KMS-11 (cell line): ENCODE results near the gene VPS37B.

Source experiments
- H2AFZ ChIP-seq: fragments of 200-600 bp; sonication (generic); 2 replicates; pipeline ENCODE4 v1.6.1; 2016; ENCODE audit warnings: antibody characterized with exemption, mixed run types, low read depth
- H3K27ac ChIP-seq: fragments of 200-600 bp; sonication (generic); 2 replicates; pipeline ENCODE4 v1.6.1; 2016; ENCODE audit warnings: mild to moderate bottlenecking, mixed run types
- H3K27me3 ChIP-seq: fragments of 200-600 bp; sonication (generic); 2 replicates; pipeline ENCODE4 v1.6.1; 2017; ENCODE audit warnings: mild to moderate bottlenecking, low read depth, mixed run types, moderate library complexity; ENCODE audit not compliant: insufficient read depth
- H3K36me3 ChIP-seq: fragments of 200-600 bp; sonication (generic); 2 replicates; pipeline ENCODE4 v1.6.1; 2017; ENCODE audit warnings: mild to moderate bottlenecking, mixed run types; ENCODE audit not compliant: insufficient read depth
- H3K4me1 ChIP-seq: fragments of 200-600 bp; sonication (generic); 2 replicates; pipeline ENCODE4 v1.6.1; 2016; ENCODE audit warnings: mild to moderate bottlenecking, low read depth, mixed run types; ENCODE audit not compliant: poor library complexity, severe bottlenecking
- H3K4me2 ChIP-seq: fragments of 200-600 bp; sonication (generic); 2 replicates; pipeline ENCODE4 v1.7.0; 2016; ENCODE audit warnings: mild to moderate bottlenecking, mixed run types
- H3K4me3 ChIP-seq: fragments of 200-600 bp; sonication (generic); IDR thresholded peaks from 2 replicates; pipeline ENCODE4 v1.6.1; 2017; ENCODE audit warnings: low read depth, low read length, mixed read lengths; ENCODE audit not compliant: insufficient read depth
- H3K79me2 ChIP-seq: fragments of 200-600 bp; sonication (generic); 2 replicates; pipeline ENCODE4 v1.6.1; 2016; ENCODE audit warnings: low read depth, mixed run types; ENCODE audit not compliant: insufficient read depth
- H3K9ac ChIP-seq: fragments of 200-600 bp; sonication (generic); 2 replicates; pipeline ENCODE4 v1.6.1; 2016; ENCODE audit warnings: mild to moderate bottlenecking, mixed run types
- H4K20me1 ChIP-seq: fragments of 200-600 bp; sonication (generic); 2 replicates; pipeline ENCODE4 v1.6.1; 2016; ENCODE audit warnings: mild to moderate bottlenecking, mixed run types; ENCODE audit not compliant: insufficient read depth
- TF ChIP-seq, protein P1 (sequence below): fragments of 200-600 bp; sonication (generic); conservative IDR thresholded peaks from 2 replicates; pipeline ENCODE4 v1.6.1; 2017; ENCODE audit warnings: low read depth, mild to moderate bottlenecking, antibody characterized with exemption, low read length, moderate library complexity, mixed read lengths

Gene VPS37B

DNA sequence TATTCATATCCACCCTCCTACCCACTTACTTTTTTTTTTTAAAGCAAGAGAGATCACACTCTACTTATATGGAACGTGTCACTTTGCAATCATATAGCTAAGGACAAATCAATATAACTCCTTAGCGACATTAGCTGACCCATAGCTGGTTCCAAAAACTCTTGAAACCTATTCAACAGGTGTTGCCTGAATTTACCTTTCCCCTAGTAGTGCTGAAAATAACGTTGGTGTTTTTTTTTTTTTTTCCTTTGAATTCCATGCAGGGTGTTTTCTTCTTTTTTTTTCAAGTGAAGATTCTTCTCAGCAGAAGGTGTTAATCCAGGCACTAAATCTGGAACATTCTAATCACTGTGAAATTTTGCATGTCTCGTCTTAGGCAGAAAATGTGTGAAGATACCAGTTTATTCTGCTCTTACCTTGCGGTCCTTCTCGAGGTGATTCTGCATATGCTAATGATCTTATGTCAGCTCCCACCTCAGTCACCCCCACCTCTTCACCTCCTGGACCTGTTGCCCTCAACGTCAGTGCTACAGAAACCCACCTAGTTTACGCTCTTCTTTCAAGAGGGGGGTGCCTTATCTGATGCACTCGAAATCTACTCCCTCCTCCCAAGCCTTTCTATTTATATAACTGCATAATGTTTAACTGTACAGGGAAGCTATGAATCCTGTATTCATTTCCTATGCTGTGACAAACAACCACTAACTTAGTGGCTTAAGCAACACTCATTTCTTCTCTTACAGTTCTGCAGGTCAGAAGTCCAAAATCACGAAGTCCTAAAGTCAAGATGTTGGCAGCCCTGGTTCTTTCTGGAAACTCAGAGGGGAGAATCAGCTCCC lies 7.1 kb upstream of the VPS37B start:
- no peak overlapping the region for H2AFZ ChIP-seq
- TF ChIP-seq, protein P1, sequence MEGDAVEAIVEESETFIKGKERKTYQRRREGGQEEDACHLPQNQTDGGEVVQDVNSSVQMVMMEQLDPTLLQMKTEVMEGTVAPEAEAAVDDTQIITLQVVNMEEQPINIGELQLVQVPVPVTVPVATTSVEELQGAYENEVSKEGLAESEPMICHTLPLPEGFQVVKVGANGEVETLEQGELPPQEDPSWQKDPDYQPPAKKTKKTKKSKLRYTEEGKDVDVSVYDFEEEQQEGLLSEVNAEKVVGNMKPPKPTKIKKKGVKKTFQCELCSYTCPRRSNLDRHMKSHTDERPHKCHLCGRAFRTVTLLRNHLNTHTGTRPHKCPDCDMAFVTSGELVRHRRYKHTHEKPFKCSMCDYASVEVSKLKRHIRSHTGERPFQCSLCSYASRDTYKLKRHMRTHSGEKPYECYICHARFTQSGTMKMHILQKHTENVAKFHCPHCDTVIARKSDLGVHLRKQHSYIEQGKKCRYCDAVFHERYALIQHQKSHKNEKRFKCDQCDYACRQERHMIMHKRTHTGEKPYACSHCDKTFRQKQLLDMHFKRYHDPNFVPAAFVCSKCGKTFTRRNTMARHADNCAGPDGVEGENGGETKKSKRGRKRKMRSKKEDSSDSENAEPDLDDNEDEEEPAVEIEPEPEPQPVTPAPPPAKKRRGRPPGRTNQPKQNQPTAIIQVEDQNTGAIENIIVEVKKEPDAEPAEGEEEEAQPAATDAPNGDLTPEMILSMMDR: no peak
- no peak overlapping the region for H3K4me2 ChIP-seq
- H3K27me3 ChIP-seq: no peaks in the 10 kb centered on the region
- H3K79me2 ChIP-seq: no peaks in the 10 kb centered on the region
- no peak overlapping the region for H3K27ac ChIP-seq
- H3K36me3 ChIP-seq: no peaks in the 10 kb centered on the region
- peaks cover 41% of the 10 kb centered on the region for H3K4me1 ChIP-seq
- no peak overlapping the region for H3K9ac ChIP-seq
- H4K20me1 ChIP-seq: no peaks in the 10 kb centered on the region
- H3K4me3 ChIP-seq: no peak overlapping the region

DNA sequence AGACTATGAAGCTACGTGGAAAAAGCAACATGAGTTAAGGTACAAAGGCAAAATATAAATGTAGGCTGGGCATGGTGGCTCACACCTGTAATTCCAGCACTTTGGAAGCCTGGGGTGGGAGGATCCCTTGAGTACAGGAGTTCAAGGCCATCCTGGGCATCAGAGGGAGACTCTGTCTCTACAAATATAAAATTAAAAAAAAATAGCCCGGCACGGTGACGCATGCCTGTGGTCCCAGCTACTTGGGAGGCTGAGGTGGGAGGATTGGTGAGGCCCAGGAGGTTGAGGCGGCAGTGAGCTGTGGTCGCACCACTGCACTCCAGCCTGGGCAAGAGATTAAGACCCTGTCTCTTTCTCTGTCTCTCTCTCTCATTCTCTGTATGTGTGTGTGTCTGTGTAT lies 4.0 kb upstream of the VPS37B start:
- no peaks in the 10 kb centered on the region for H4K20me1 ChIP-seq
- peaks cover 55% of the 10 kb centered on the region for H3K4me1 ChIP-seq
- no peaks in the 10 kb centered on the region for H3K36me3 ChIP-seq
- peak overlapping the region; percentile 89; the same call in 1 of the 2 replicates for H3K27ac ChIP-seq
- TF ChIP-seq, protein P1: no peak
- H3K4me3 ChIP-seq: no peak overlapping the region
- H3K79me2 ChIP-seq: peaks cover 16% of the 10 kb centered on the region; the same call in 1 of the 2 replicates
- peak overlapping the region; percentile 27 for H3K4me2 ChIP-seq
- H3K9ac ChIP-seq: no peak overlapping the region
- H2AFZ ChIP-seq: no peak overlapping the region
- H3K27me3 ChIP-seq: no peaks in the 10 kb centered on the region

DNA sequence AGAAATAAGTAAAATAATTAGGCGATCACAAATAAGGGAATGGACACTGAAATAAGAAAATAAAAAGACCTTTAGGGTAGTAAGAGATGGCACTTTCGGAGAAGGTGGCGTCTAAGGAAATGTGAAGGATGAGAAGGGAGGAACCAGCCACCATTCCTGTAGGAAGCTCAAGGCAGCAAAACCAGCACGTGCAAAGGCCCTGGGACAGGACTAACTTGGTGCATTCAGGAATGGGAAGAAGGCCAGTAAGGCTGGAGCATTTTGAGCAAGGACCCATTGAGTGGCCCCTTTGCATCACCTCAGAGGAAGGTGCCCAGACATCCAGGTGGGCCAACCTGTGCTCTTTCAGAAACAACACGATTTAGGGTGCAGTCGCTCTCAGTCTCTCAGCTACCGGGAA lies 738 bp upstream of the VPS37B start:
- H2AFZ ChIP-seq: no peak overlapping the region
- no peak overlapping the region for H3K4me2 ChIP-seq
- TF ChIP-seq, protein P1: no peak
- no peak overlapping the region; the same call in 1 of the 2 replicates for H3K27ac ChIP-seq
- H3K79me2 ChIP-seq: peaks cover 48% of the 10 kb centered on the region
- H3K4me1 ChIP-seq: peaks cover 78% of the 10 kb centered on the region
- H3K27me3 ChIP-seq: no peaks in the 10 kb centered on the region
- no peak overlapping the region for H3K9ac ChIP-seq
- H3K4me3 ChIP-seq: no peak overlapping the region
- no peaks in the 10 kb centered on the region for H4K20me1 ChIP-seq
- no peaks in the 10 kb centered on the region for H3K36me3 ChIP-seq

DNA sequence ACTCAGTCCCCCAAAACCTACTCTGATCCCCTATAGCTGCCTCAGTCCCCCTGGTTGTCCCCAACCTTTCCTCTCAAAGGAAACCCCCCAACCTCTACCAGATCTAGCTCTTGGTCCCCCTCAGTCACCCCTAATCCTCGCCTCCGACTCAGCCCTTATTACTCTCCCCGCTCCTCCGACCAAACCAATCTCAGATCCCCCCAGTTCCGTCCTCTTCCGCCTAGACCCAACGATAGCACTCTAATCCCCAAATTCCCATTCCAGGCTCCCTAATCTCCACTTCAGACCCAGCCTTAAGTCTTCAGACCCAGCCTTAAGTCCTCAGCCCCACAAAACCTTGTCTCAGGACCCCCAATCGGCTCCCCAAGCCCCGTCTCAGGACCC lies 612 bp downstream of the VPS37B start:
- Histone ChIP-seq H3K27me3 (no peaks in the 10 kb centered on the region), H3K4me1 (peaks cover 78% of the 10 kb centered on the region)

More for the DNA sequence above, 612 bp downstream of the VPS37B start:
- Histone ChIP-seq H3K9ac (peak overlapping the region; percentile 94), H3K4me2 (peak overlapping the region; percentile 60; the same call in 1 of the 2 replicates), H2AFZ (no peak overlapping the region), H3K36me3 (no peaks in the 10 kb centered on the region), H3K79me2 (peaks cover 61% of the 10 kb centered on the region), H4K20me1 (no peaks in the 10 kb centered on the region), H3K27ac (peak overlapping the region; percentile 89), H3K4me3 (no peak overlapping the region)
- TF ChIP-seq, protein P1: no peak
